DND-41 (cell line): Measurements from ENCODE around the gene UPF1.
"Not testable (repeated sequence)": the region's sequence is repeated elsewhere in the genome, so short reads cannot be mapped to it uniquely, and the experiment has no call there.

ENCODE experiments used
- ATAC-seq: fragments of 200-7000 bp; cut with Tn5 transposase; 3 replicates; pipeline ENCODE4 v1.9.1; 2021; ENCODE audit warnings: low read depth; ENCODE audit not compliant: insufficient read depth
- DNase-seq: peaks from one replicate; pipeline ENCODE4 v3.0.0-alpha.2; 2020
- H2AFZ ChIP-seq: 2 replicates; pipeline ENCODE4 v1.6.0; 2012; ENCODE audit warnings: low read depth, low read length
- H3K27ac ChIP-seq: 2 replicates; pipeline ENCODE4 v1.5.1; 2012; ENCODE audit warnings: low read length, inconsistent platforms
- H3K27me3 ChIP-seq: fragments of 200-600 bp; sonication (generic); 2 replicates; pipeline ENCODE4 v1.6.0; 2012; ENCODE audit warnings: low read length, mild to moderate bottlenecking, inconsistent platforms; ENCODE audit not compliant: insufficient read depth, poor library complexity
- H3K36me3 ChIP-seq: 2 replicates; pipeline ENCODE4 v1.5.1; 2012; ENCODE audit warnings: low read length, inconsistent platforms; ENCODE audit not compliant: insufficient read depth
- H3K4me1 ChIP-seq: 2 replicates; pipeline ENCODE4 v1.5.1; 2012; ENCODE audit warnings: mild to moderate bottlenecking, low read length; ENCODE audit not compliant: insufficient read depth
- H3K4me2 ChIP-seq: 2 replicates; pipeline ENCODE4 v1.6.0; 2012; ENCODE audit warnings: mild to moderate bottlenecking, moderate library complexity, low read length, inconsistent platforms; ENCODE audit not compliant: insufficient read depth
- H3K4me3 ChIP-seq, 2 experiments: fragments of 200-600 bp in 1 of 2; shearing (Covaris generic) in 1 of 2; 2 replicates each; pipeline ENCODE4 v1.5.1; 2012 to 2016; ENCODE audit warnings: inconsistent platforms in 2 of 2, low read length in 2 of 2, mild to moderate bottlenecking in 2 of 2, low read depth in 1 of 2, moderate library complexity in 1 of 2
- H3K79me2 ChIP-seq: 2 replicates; pipeline ENCODE4 v1.6.0; 2012; ENCODE audit warnings: low read length, inconsistent platforms; ENCODE audit not compliant: insufficient read depth
- H3K9ac ChIP-seq: 2 replicates; pipeline ENCODE4 v1.6.0; 2012; ENCODE audit warnings: low read depth, mild to moderate bottlenecking, inconsistent platforms, low read length, moderate library complexity
- H3K9me3 ChIP-seq: 2 replicates; pipeline ENCODE4 v1.5.1; 2012; ENCODE audit warnings: low read length, moderate library complexity, mild to moderate bottlenecking, inconsistent platforms; ENCODE audit not compliant: insufficient read depth, severe bottlenecking
- H4K20me1 ChIP-seq: 2 replicates; pipeline ENCODE4 v1.6.0; 2012; ENCODE audit warnings: low read length; ENCODE audit not compliant: insufficient read depth
- EZH2 ChIP-seq: IDR thresholded peaks from 3 replicates; pipeline ENCODE4 v1.6.1; 2012; ENCODE audit warnings: borderline replicate concordance, low read depth, mild to moderate bottlenecking, moderate library complexity, low read length, inconsistent platforms; ENCODE audit not compliant: severe bottlenecking
- TF ChIP-seq, protein P1 (sequence below): IDR thresholded peaks from 2 replicates; pipeline ENCODE4 v1.5.1; 2012; ENCODE audit warnings: borderline replicate concordance, low read length, moderate library complexity, mild to moderate bottlenecking; ENCODE audit not compliant: poor library complexity, severe bottlenecking; ENCODE audit errors: extremely low read depth

The UPF1 gene

DNA sequence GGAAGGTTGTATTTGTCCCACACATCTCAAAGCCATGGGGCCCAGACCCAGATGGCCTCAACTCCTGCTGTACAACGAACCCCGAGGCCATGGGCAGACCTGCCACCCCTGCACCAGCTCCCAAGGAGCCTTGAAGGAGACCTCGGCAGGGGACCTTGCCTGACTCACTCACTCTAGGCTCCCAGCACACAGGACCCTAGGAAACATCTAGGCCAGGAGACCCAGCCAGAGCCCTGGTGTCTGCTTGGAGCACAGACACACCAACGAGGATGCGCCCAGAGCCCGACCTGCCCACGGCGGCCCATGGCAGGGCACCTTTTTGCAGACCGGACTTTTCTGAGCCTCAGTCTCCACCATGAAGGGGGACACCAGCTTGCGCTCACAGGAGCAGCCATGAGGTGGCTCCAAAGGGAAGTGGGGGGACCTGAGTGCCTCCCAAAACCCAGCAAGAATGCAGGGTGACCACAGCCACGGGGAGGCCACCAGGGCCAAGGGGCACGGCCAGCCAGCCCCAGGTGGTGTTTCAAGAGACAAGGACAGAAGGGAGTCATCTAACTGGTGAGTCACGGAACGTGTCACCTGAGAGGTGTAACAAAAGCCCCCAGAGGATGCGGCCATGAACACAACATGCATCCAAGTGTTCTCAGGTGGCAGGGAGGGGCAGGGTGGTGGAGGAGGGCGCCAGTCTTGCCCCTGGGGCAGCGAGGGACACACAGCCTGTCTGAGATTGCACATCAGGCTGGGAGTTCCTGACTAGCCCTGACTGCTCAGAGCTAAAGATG lies 69.1 kb downstream of the UPF1 start:
- Histone ChIP-seq H4K20me1 (peaks cover 17% of the 10 kb centered on the region; the same call in 1 of the 2 replicates), H3K27ac (no peak overlapping the region), H3K9me3 (no peaks in the 10 kb centered on the region), H3K4me2 (no peak overlapping the region), H3K4me1 (no peaks in the 10 kb centered on the region), H3K27me3 (no peaks in the 10 kb centered on the region), H2AFZ (no peak overlapping the region), H3K4me3 (no peak overlapping the region), H3K9ac (no peak overlapping the region), H3K36me3 (peaks cover 59% of the 10 kb centered on the region), H3K79me2 (no peaks in the 10 kb centered on the region)
- DNase-seq = no peak
- TF ChIP-seq, protein P1, sequence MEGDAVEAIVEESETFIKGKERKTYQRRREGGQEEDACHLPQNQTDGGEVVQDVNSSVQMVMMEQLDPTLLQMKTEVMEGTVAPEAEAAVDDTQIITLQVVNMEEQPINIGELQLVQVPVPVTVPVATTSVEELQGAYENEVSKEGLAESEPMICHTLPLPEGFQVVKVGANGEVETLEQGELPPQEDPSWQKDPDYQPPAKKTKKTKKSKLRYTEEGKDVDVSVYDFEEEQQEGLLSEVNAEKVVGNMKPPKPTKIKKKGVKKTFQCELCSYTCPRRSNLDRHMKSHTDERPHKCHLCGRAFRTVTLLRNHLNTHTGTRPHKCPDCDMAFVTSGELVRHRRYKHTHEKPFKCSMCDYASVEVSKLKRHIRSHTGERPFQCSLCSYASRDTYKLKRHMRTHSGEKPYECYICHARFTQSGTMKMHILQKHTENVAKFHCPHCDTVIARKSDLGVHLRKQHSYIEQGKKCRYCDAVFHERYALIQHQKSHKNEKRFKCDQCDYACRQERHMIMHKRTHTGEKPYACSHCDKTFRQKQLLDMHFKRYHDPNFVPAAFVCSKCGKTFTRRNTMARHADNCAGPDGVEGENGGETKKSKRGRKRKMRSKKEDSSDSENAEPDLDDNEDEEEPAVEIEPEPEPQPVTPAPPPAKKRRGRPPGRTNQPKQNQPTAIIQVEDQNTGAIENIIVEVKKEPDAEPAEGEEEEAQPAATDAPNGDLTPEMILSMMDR = no peak
- TF ChIP-seq EZH2 = no peak
- ATAC-seq = no peak

DNA sequence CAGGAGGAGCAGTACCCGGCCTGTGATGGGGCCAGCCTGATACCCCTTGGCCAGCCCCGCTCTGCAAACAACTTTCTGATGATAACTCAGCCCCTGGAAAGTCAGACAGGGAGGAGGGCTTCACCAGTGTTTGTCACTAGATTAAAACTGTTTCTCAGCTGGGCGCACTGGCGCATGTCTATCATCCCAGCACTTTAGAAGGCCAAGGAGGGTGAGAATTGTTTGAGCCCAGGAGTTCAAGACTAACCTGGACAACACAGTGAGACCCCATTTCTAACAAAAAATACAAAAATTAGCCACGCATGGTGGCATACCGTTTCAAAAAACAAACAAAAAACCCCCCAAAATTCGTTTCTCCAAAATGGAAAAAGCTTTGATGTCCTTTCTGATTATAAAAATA lies 69.7 kb downstream of the UPF1 start:
- Histone ChIP-seq H3K4me3 (no peak overlapping the region), H3K36me3 (peaks cover 65% of the 10 kb centered on the region), H3K4me2 (no peak overlapping the region), H3K9me3 (no peaks in the 10 kb centered on the region), H3K27me3 (no peaks in the 10 kb centered on the region), H4K20me1 (peaks cover 17% of the 10 kb centered on the region), H3K27ac (no peak overlapping the region), H3K79me2 (no peaks in the 10 kb centered on the region), H2AFZ (no peak overlapping the region), H3K9ac (no peak overlapping the region), H3K4me1 (no peaks in the 10 kb centered on the region)
- DNase-seq = no peak
- TF ChIP-seq, protein P1 = no peak
- no peak for TF ChIP-seq EZH2
- no peak for ATAC-seq

DNA sequence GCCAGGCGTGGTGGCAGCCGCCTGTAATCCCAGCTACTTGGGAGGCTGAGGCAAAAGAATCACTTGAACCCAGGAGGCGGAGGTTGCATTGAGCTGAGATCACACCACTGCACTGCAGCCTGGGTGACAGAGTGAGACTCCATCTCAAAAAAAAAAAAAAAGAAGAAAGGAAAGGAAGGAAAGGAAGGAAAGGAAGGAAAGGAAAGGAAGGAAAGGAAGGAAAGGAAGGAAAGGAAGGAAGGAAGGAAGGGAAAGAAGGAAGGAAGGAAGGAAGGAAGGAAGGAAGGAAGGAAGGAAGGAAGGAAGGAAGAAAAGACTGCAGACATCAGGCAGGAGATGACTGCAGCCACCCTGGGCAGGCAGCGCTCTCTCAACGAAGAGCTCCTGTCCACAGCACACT lies 70.8 kb downstream of the UPF1 start:
- H3K4me2 ChIP-seq, DNase-seq, H3K9ac ChIP-seq, H3K4me3 ChIP-seq, H3K4me1 ChIP-seq, H3K79me2 ChIP-seq, H3K27me3 ChIP-seq, H3K27ac ChIP-seq, ATAC-seq, H3K9me3 ChIP-seq, H2AFZ ChIP-seq: not testable (repeated sequence)
- Histone ChIP-seq H4K20me1 (peaks cover 23% of the 10 kb centered on the region), H3K36me3 (peaks cover 75% of the 10 kb centered on the region)

DNA sequence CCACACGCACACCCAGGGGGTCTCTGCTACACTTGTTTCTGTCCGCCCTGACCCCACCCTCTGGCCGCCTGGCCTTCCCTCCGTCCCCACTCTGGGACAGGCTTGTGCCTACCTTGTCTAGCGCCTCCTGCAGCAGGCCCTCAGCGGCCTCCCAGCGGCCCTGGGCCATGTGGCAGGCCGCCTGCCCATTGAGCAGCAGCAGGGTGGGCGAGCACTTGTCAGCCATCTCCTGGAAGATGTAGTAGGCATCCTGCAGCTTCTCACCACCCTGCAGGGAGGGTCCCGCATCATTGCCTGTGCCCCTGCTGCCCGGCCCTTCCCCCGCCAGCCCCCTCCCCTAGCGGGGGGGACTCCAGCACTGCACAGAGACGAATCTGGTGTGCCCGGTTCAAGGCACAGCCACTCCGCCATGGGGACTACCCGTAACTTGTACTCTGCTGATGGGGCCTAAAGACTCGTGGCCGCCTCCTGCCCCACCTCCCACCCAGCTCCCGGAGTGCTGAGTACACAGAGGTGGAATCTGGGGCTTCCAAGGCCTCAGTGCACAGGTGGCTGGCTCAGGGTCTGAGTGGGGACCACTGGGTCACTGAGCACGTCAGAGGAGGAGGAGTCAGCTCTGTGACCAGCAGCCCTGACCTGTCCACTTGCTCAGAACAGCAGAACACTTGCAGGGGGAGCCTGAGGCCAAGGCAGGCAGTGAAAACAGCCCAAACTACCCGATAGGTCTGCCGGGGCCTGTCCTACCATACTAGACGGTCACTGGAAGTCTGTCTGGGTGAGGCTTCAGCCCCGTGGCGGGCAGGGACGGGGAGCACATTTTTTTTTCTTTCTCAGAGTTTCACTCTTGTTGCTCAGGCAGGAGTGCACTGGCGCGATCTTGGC lies 71.6 kb downstream of the UPF1 start:
- DNase-seq (no peak), ATAC-seq (no peak)
- peaks cover 83% of the 10 kb centered on the region for H3K36me3 ChIP-seq

More for the DNA sequence above, 71.6 kb downstream of the UPF1 start:
- H3K4me3 ChIP-seq = no peak overlapping the region
- no peak overlapping the region for H3K9ac ChIP-seq
- H3K27me3 ChIP-seq = no peaks in the 10 kb centered on the region
- TF ChIP-seq EZH2 = no peak
- TF ChIP-seq, protein P1 = no peak
- H2AFZ ChIP-seq = no peak overlapping the region
- H3K27ac ChIP-seq = no peak overlapping the region
- H3K79me2 ChIP-seq = no peaks in the 10 kb centered on the region
- H3K4me2 ChIP-seq = no peak overlapping the region
- peaks cover 29% of the 10 kb centered on the region for H4K20me1 ChIP-seq
- H3K9me3 ChIP-seq = no peaks in the 10 kb centered on the region
- no peaks in the 10 kb centered on the region for H3K4me1 ChIP-seq
